Measurements from ENCODE around the gene L3HYPDH. TPM values are rescaled to one million over a fixed set of nuclear protein-coding genes. Genes with fewer than 3 reads are reported as not detected.
A peak's percentile ranks its signal among the peaks of the same experiment; 100 is the strongest.

L3HYPDH gene
- 87.8 and 96.2 TPM in 2 replicates for total RNA-seq (2014; rRNA removed; shearing (Covaris generic))
- 235 and 271 TPM in 2 replicates for polyA plus RNA-seq (2014; cell fraction: nucleus; rRNA removed)

- DNase-seq (ENCODE audit: extremely low read depth, low read depth), result peak; percentile 95
Measured at GRCh38 chr14:59483819-59484638, at the start of gene L3HYPDH, which contains the start of gene JKAMP. Gene L3HYPDH, minus strand, starts transcription at chr14:59484408. Its CDS starts 92 bp downstream, at chr14:59484316. Gene JKAMP, plus strand, starts transcription at chr14:59484517. Its CDS starts 73 bp downstream, at chr14:59484590.

DNA sequence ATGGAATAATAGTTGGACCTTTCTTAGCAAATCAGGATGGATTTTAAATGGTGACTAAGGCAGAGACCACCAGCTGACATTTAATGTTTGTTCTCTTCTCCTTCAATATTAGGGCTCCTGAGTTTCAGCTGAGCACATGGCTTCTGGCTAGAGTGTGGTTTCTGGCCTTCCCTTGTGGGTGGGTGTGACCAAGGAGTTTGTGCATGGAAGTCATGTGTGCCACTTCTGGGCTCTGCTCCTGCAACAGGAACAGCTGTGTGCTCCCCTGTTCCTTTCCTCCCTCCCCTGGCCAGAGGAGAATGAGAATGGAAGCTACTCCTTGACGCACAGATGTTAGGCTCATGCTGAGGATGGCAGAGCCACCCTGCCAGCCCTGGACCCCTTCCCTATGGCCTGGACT, 48.2 kb upstream of the L3HYPDH start:
- DNase-seq (ENCODE audit: extremely low read depth, low read depth), result no peak

- no peak for DNase-seq (ENCODE audit: extremely low read depth, low read depth)
Measured at GRCh38 chr14:59530349-59530748, 46.1 kb upstream of the L3HYPDH start.

- DNase-seq (ENCODE audit: extremely low read depth, low read depth), result no peak
Measured at GRCh38 chr14:59529189-59529588, 45.0 kb upstream of the L3HYPDH start.

DNA sequence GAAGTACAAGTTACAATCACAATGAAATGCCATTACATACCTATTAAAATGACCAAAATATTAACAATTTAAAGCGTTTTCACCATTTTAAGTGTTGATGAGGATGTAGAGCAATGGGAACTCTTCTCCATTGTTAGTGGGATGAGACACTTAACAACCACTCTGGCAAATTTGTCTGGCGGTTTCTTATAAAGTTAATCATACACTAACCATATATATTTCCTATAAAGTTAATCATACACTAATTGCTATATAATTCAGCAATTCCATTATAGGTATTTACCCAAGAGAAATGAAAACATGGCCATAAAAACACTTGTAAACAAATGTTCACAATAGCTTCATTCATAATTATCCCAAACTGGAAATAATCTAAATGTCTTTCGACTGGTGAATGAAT, 36.0 kb upstream of the L3HYPDH start:
- no peak for DNase-seq (ENCODE audit: extremely low read depth, low read depth)

DNA sequence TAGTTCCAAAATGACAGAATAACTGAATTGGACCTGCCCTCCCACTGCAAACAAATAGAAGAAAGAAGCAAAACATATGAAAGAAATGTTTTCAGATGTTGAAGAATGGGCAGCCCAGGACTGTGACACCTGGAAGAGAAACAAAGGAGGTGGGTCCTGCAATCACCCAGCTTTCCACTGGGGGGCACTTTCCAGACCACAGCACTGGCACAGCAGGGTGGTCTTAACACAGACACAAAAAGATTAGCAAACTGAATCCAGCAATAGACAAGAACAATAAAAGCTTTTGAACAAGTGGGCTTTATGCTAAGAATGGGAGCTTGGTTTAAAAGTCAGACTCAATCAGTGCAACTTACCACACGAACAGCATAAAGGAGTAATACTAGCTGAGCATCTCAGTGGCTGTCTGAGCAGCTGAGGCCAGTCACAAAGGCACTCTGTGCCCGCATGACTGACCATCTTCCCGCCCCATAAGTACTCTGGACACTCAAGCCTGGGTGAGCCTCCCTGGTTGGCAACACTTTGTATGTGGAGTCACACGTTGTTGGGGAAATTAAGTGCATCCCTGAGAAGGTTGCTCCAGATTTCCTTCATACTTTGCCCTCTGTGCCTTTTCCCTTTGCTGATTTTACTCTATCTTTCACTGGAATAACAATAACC, 27.8 kb upstream of the L3HYPDH start:
- no peak for DNase-seq (ENCODE audit: extremely low read depth, low read depth)

DNA sequence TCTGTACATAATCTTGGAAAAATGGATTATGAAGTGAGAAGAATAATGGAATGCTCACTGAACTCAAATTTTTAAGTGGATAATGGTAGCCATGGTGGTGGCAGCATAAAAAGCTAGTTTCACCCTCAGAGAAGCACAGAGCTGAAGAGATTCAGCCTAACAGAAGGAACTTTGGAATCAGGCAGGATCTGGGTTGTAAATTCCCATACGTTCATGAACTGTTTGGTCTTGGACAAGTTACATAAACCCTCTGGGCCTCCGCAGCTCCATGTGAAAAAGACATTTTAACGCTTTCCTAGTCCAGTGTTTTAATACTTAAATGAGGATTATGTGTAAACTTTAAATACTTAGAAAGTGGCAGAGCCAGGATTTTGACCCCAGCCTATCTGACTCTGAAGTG, 26.8 kb upstream of the L3HYPDH start:
- no peak for DNase-seq (ENCODE audit: extremely low read depth, low read depth)

GRCh38 chr14:59510001-59510400, 25.8 kb upstream of the L3HYPDH start:
- no peak for DNase-seq (ENCODE audit: extremely low read depth, low read depth)

- DNase-seq (ENCODE audit: extremely low read depth, low read depth), result no peak
Measured at GRCh38 chr14:59509101-59509500, 24.9 kb upstream of the L3HYPDH start.

- DNase-seq (ENCODE audit: extremely low read depth, low read depth), result peak; percentile 13
Measured at GRCh38 chr14:59507752-59508103, 23.5 kb upstream of the L3HYPDH start.

DNA sequence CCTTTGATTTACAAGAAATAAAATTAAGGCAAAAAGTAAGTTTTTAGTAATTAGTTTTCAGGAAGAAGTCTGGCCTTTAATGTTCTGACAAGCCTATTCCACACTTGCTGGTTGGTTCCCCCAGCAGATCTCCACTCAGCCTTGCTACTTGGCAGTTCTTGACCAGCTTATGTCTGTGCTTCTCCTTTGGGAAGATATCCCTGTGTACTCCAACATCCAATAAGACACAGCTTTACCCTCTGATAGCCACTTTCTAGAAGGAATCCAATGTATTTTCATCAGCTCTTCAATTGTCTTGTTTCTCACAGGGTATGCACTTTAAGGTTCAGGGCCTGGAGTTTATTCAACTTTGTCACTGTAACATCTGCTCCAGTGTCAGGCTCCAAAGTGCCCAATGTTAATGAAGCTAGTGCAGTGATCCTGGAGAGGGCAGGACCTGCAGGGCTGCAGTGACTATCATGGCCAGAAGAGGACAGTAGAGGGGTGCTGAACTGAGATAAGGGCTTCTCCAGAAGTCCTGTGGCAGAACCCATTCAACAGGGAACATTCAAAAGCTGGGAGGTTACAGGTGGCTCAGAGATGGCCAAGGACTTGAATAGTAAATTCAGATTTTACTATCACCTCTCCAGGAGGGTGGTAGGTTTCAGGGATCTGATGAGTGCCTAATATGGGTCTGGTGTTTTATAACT, 23.0 kb upstream of the L3HYPDH start:
- peak; percentile 76 for DNase-seq (ENCODE audit: extremely low read depth, low read depth)

- no peak for DNase-seq (ENCODE audit: extremely low read depth, low read depth)
Measured at GRCh38 chr14:59503256-59503655, 19.0 kb upstream of the L3HYPDH start.

DNA sequence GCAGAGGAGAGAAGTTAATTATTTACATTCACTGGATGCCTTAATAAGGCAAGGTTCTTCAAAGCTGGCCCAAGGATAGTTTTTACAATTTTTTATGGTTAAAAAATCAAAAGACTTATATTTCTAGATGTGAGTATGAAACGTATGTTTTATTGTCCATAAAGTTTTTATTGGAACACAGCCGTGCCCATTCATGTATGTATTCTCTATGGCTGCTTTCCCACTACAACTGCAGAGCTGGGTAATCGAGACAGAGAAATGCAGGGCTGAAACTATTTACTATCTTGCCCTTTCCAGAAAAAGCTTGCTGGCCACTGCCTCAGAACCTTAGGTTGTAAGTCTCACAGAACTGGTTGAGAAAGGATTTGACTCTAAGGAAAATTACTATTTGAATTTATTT, 16.5 kb upstream of the L3HYPDH start:
- DNase-seq (ENCODE audit: extremely low read depth, low read depth), result no peak

DNA sequence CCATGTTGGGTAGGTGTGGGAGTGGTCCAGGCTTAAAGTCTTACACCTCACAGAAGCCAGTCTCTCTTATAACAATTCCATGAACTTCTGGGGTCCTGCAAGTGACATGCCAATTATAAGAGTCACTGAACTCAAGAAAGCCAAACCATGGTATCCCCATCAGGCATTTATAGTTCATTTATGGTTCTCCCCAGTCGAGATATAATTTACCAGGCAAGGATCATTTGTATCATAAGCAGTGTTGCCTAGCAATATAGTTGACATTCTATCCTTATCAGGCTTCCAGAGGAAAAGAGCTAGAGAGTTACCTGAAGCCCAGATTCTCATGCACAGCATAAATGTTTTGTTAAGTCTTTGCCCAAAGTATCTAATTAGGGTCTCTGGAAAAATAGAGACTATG, 8.2 kb upstream of the L3HYPDH start:
- no peak for DNase-seq (ENCODE audit: extremely low read depth, low read depth)

GRCh38 chr14:59490756-59491155, 6.5 kb upstream of the L3HYPDH start:
- DNase-seq (ENCODE audit: extremely low read depth, low read depth), result no peak

DNA sequence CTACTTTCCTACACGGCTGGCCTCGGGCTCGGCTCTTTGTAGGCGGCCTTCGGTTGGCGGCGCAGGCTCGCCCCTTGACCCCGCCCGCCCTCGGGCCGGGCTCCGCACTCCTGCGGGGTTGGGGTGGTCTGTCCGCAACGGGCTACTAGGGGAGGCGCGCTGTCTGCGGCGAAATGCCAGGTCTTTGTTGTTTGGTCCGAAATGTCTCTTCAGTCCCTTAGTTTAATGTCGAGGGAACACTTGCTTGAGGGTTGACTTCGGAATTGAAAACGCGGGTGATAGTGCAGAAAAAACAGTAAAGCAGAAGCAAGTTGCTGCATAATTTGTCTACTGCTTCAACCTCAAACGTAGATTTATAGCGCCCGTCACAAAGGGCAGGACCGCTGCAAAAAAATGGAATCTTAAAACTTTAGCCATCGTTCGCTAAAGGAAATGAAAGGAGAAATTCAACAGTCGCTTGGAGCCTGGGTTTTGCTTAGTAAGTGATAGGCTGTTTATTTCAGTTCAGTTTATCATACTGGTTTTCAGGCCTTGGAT, 499 bp upstream of the L3HYPDH start:
- peak; percentile 5 for DNase-seq (ENCODE audit: extremely low read depth, low read depth)

- peak; percentile 49 for DNase-seq (ENCODE audit: extremely low read depth, low read depth)
Measured at GRCh38 chr14:59483363-59483762, 845 bp downstream of the L3HYPDH start.

DNA sequence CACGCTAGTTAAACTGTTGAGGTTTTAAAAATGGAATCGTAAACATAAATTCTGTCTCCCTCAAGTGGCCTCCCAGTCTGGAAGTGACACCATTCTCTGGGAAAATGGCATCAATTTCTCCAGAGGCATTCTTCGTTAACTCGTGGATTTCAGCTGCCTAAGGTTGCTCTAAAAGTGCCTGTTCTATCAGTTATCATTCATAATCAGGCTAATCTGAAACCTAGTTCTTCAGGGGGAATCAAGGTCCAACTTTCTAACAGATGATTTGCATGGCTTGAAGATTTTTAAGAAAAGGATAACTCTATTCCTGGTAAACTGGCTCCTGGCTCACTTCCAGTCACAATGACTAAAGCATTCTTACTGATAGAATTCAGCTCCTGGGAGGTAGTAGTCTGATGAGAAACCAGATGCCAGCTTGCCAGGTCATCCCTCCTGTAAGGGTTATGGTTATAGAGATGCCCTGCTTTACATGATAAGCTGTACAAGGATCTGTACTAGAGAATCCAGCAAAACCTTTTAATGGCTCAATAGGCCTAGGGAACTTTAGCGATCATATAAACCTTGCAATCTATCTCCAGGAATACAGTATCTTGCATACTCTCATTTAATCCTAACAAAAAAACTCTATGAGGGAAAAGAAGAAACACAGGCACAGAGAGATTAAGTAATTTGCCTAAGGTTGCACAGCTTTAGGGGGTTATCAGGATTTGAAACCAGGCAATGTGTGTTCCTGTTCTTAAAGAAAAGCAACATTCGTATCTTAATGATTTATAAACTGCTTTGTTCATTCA, 1.5 kb downstream of the L3HYPDH start:
- peak; percentile 86 for DNase-seq (ENCODE audit: extremely low read depth, low read depth)

- DNase-seq (ENCODE audit: extremely low read depth, low read depth), result peak; percentile 38
Measured at GRCh38 chr14:59481871-59482540, 2.2 kb downstream of the L3HYPDH start.

- DNase-seq (ENCODE audit: extremely low read depth, low read depth), result no peak
Measured at GRCh38 chr14:59481407-59481806, 2.8 kb downstream of the L3HYPDH start.

All from NCI-H460 (cell line).